Trophoblast cell (in vitro differentiated cells and primary cell): ENCODE measurements around the gene LEO1.
A peak's percentile ranks its signal among the peaks of the same experiment; 100 is the strongest.
"Not testable (repeated sequence)": the region's sequence is repeated elsewhere in the genome, so short reads cannot be mapped to it uniquely, and the experiment has no call there.

ENCODE experiments used
- DNase-seq, 2 donors: peaks; one replicate each; pipeline ENCODE4 v3.0.0-alpha.2; 2016
- H2AFZ ChIP-seq: 2 replicates; pipeline ENCODE4 v1.6.1; 2013; ENCODE audit warnings: low read length, moderate library complexity, mild to moderate bottlenecking; ENCODE audit not compliant: insufficient read depth, poor library complexity
- H2AK5ac ChIP-seq: 2 replicates; pipeline ENCODE4 v1.6.1; 2013; ENCODE audit warnings: mild to moderate bottlenecking, low read length
- H2BK120ac ChIP-seq: 2 replicates; pipeline ENCODE4 v1.6.1; 2013; ENCODE audit warnings: low read length, mild to moderate bottlenecking, moderate library complexity; ENCODE audit not compliant: insufficient read depth, poor library complexity
- H2BK12ac ChIP-seq: 2 replicates; pipeline ENCODE4 v1.6.1; 2013; ENCODE audit warnings: mild to moderate bottlenecking, low read length, moderate library complexity
- H2BK5ac ChIP-seq: 2 replicates; pipeline ENCODE4 v1.6.1; 2013; ENCODE audit warnings: low read length, low read depth, moderate library complexity, mild to moderate bottlenecking; ENCODE audit not compliant: poor library complexity
- H3K14ac ChIP-seq: 2 replicates; pipeline ENCODE4 v1.6.1; 2013; ENCODE audit warnings: mild to moderate bottlenecking, low read length
- H3K18ac ChIP-seq: 2 replicates; pipeline ENCODE4 v1.6.1; 2013; ENCODE audit warnings: mild to moderate bottlenecking, low read length
- H3K23ac ChIP-seq: 2 replicates; pipeline ENCODE4 v1.6.1; 2013; ENCODE audit warnings: low read length
- H3K27ac ChIP-seq: 2 replicates; pipeline ENCODE4 v1.5.1; 2013; ENCODE audit warnings: low read depth, mild to moderate bottlenecking, inconsistent platforms, low read length, moderate library complexity
- H3K27me3 ChIP-seq: 2 replicates; pipeline ENCODE4 v1.6.1; 2013; ENCODE audit warnings: inconsistent platforms, mild to moderate bottlenecking, low read length, moderate library complexity; ENCODE audit not compliant: insufficient read depth
- H3K36me3 ChIP-seq, 2 experiments: 1 replicate in 1 of 2; 2 replicates in 1 of 2; pipeline ENCODE4 v1.6.1; 2013; ENCODE audit warnings: low read length in 2 of 2, mild to moderate bottlenecking in 2 of 2, moderate library complexity in 1 of 2; ENCODE audit not compliant: insufficient read depth in 2 of 2, control insufficient read depth in 1 of 2
- H3K4ac ChIP-seq: 2 replicates; pipeline ENCODE4 v1.6.1; 2013; ENCODE audit warnings: low read depth, mild to moderate bottlenecking, low read length, moderate library complexity
- H3K4me1 ChIP-seq, 2 experiments: 1 replicate in 1 of 2; 2 replicates in 1 of 2; pipeline ENCODE4 v1.6.1; 2013; ENCODE audit warnings: low read length in 2 of 2, mild to moderate bottlenecking in 2 of 2, moderate library complexity in 1 of 2; ENCODE audit not compliant: insufficient read depth in 2 of 2, control insufficient read depth in 1 of 2
- H3K4me2 ChIP-seq: 2 replicates; pipeline ENCODE4 v1.6.1; 2013; ENCODE audit warnings: inconsistent platforms, mild to moderate bottlenecking, low read length, moderate library complexity
- H3K4me3 ChIP-seq: 2 replicates; pipeline ENCODE4 v1.5.1; 2013; ENCODE audit warnings: mild to moderate bottlenecking, low read depth, low read length, inconsistent platforms
- H3K79me1 ChIP-seq: one replicate; pipeline ENCODE4 v1.6.1; 2013; ENCODE audit warnings: low read length
- H3K79me2 ChIP-seq: 2 replicates; pipeline ENCODE4 v1.6.1; 2013; ENCODE audit warnings: low read length, mild to moderate bottlenecking; ENCODE audit not compliant: control insufficient read depth, insufficient read depth, poor library complexity
- H3K9ac ChIP-seq: 2 replicates; pipeline ENCODE4 v1.6.1; 2013; ENCODE audit warnings: mild to moderate bottlenecking, low read length
- H3K9me3 ChIP-seq: 2 replicates; pipeline ENCODE4 v1.6.1; 2013; ENCODE audit warnings: low read depth, mild to moderate bottlenecking, control low read depth, inconsistent platforms, low read length; ENCODE audit not compliant: insufficient read depth
- H4K12ac ChIP-seq: 2 replicates; pipeline ENCODE4 v1.6.1; 2013; ENCODE audit warnings: low read depth, mild to moderate bottlenecking, low read length, moderate library complexity
- H4K8ac ChIP-seq: 2 replicates; pipeline ENCODE4 v1.6.1; 2013; ENCODE audit warnings: low read depth, mild to moderate bottlenecking, low read length, moderate library complexity
- H4K91ac ChIP-seq: one replicate; pipeline ENCODE4 v1.6.1; 2013; ENCODE audit warnings: low read depth, mild to moderate bottlenecking, low read length, moderate library complexity
- WGBS: extraction: QIAGEN DNeasy Blood & Tissue Kit; methylation state at CpG from one replicate; pipeline ENCODE4 v1.1.7; 2013; ENCODE audit warnings: missing lambda C conversion rate; ENCODE audit not compliant: insufficient read length, insufficient coverage; ENCODE audit errors: extremely low coverage; 5-methylcytosine and 5-hydroxymethylcytosine counted together

LEO1 gene

DNA sequence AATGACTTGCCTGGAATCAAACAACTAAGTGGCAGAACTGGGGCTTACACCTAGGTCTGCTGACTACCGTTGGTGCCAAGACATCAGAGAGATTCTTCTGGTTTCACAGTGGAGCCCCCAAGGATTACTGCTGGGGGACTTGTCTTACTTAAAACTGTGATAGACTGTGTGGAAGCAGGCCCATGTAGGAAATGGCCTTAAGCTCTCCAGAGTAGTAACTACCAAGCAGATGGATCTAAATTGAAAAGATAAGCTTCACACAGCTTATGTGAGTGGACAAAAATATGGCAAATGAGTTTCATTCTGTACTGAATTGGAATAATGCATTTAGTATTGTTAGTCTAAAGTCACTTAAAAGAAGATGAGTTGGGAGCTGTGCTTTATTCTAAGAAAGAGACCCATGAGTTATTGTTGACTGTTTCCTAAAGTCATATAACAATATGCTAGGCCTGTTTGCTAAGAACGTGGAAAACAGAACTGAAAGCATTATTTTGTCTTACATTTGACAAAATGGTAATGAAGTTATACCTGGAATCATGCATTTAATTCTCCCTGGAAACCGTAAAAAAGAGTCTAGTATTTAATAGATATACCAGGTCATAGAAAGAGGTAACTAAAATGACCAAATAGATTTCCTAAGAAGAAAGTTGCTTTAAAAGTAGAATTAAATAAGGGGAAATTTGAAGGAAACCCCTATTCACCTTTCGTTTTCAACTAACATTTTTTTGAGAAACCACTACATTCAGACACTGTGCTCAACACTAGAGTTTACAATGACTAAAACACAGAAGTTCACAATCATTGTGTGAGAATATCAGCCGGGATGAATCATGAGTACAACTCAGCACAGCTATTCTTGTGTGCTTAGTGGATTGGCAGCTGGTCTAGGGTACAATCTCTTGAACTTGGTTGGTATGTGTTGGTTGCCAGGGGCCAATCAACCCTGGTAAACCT lies 34.4 kb upstream of the LEO1 start:
- no peak for DNase-seq
- no peaks in the 10 kb centered on the region for H3K79me2 ChIP-seq
- H2BK12ac ChIP-seq: no peak overlapping the region
- H2BK120ac ChIP-seq: no peak overlapping the region
- H2AFZ ChIP-seq: no peak overlapping the region
- WGBS: no CpG with 5 or more reads among the region's 5 CpGs
- H2AK5ac ChIP-seq: no peak overlapping the region
- H3K18ac ChIP-seq: no peak overlapping the region
- no peaks in the 10 kb centered on the region for H3K27me3 ChIP-seq
- H2BK5ac ChIP-seq: no peak overlapping the region
- H4K8ac ChIP-seq: no peak overlapping the region
- H3K27ac ChIP-seq: no peak overlapping the region
- H3K4me2 ChIP-seq: no peak overlapping the region
- no peak overlapping the region for H3K14ac ChIP-seq
- H3K4ac ChIP-seq: no peak overlapping the region
- no peak overlapping the region for H4K12ac ChIP-seq
- H4K91ac ChIP-seq: no peak overlapping the region
- H3K36me3 ChIP-seq: no peaks in the 10 kb centered on the region
- no peak overlapping the region for H3K9ac ChIP-seq
- no peak overlapping the region for H3K23ac ChIP-seq
- no peaks in the 10 kb centered on the region for H3K79me1 ChIP-seq
- H3K9me3 ChIP-seq: no peaks in the 10 kb centered on the region
- H3K4me3 ChIP-seq: no peak overlapping the region
- peaks cover 2% of the 10 kb centered on the region in 2 experiments for H3K4me1 ChIP-seq

DNA sequence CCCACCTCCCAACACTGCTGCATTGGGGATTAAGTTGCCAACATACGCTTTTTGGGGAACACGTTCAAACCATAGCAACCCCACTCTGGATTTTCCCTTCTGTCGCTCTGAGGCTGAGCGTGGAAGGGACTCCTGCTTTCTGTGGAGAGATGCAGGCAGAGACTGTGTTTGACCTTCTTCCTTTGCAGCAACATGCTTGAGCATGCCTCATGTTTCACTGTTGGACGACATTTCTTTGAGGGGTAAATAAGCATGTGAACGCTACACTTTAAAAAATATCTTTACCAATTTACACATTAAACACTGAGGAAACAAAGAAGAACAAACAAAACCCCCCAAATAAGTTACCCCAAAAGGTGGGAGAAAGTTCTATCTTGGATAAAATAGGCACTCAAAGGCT lies 33.2 kb upstream of the LEO1 start:
- no peaks in the 10 kb centered on the region for H3K36me3 ChIP-seq
- no peak overlapping the region for H2AFZ ChIP-seq
- no peak for DNase-seq
- H3K14ac ChIP-seq: no peak overlapping the region
- H2BK5ac ChIP-seq: no peak overlapping the region
- H4K8ac ChIP-seq: no peak overlapping the region
- no peaks in the 10 kb centered on the region for H3K79me1 ChIP-seq
- no peak overlapping the region for H4K12ac ChIP-seq
- H3K9ac ChIP-seq: no peak overlapping the region
- no peak overlapping the region for H2AK5ac ChIP-seq
- H2BK120ac ChIP-seq: no peak overlapping the region
- H3K4me3 ChIP-seq: no peak overlapping the region
- H3K4ac ChIP-seq: no peak overlapping the region
- H3K27me3 ChIP-seq: no peaks in the 10 kb centered on the region
- H3K4me2 ChIP-seq: no peak overlapping the region
- no peaks in the 10 kb centered on the region for H3K9me3 ChIP-seq
- H3K79me2 ChIP-seq: no peaks in the 10 kb centered on the region
- no peak overlapping the region for H4K91ac ChIP-seq
- no peak overlapping the region for H3K23ac ChIP-seq
- H3K18ac ChIP-seq: no peak overlapping the region
- WGBS: no CpG with 5 or more reads among the region's 6 CpGs
- no peak overlapping the region for H3K27ac ChIP-seq
- no peak overlapping the region for H2BK12ac ChIP-seq
- H3K4me1 ChIP-seq: peaks cover 2% of the 10 kb centered on the region in 2 experiments

DNA sequence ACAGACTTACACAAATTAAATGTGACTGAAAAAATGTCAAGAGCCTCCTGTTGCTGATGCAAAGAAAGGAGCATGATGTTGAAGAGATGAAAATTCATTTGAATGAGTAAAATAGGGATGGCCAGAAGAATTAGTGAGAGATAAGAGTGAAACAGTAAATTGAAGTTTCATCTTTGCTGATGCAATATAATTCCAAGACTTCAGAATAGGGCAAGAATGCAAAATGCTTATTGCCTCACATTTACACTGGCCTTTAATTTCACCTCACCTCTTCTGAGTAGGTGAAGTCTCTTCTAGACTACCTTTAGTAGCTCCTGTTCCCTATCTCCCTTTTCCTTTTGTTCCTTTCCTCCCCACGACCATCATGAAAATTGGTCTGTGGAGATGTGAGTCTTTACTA lies 32.1 kb upstream of the LEO1 start:
- Histone ChIP-seq H3K79me1 (no peaks in the 10 kb centered on the region), H4K8ac (no peak overlapping the region), H3K4me1 (peaks cover 2% of the 10 kb centered on the region in 2 experiments), H3K79me2 (no peaks in the 10 kb centered on the region), H2BK5ac (no peak overlapping the region), H2AK5ac (no peak overlapping the region), H3K4me2 (no peak overlapping the region), H3K4ac (no peak overlapping the region), H3K9me3 (no peaks in the 10 kb centered on the region), H3K27ac (no peak overlapping the region), H3K4me3 (no peak overlapping the region), H3K9ac (no peak overlapping the region), H3K27me3 (no peaks in the 10 kb centered on the region), H4K12ac (no peak overlapping the region), H3K36me3 (no peaks in the 10 kb centered on the region), H2BK12ac (no peak overlapping the region), H3K14ac (no peak overlapping the region), H4K91ac (no peak overlapping the region), H3K18ac (no peak overlapping the region), H3K23ac (no peak overlapping the region), H2AFZ (no peak overlapping the region), H2BK120ac (no peak overlapping the region)
- no CpG with 5 or more reads among the region's 1 CpG for WGBS
- peak in 1 of 2 donors; percentile 62 for DNase-seq

DNA sequence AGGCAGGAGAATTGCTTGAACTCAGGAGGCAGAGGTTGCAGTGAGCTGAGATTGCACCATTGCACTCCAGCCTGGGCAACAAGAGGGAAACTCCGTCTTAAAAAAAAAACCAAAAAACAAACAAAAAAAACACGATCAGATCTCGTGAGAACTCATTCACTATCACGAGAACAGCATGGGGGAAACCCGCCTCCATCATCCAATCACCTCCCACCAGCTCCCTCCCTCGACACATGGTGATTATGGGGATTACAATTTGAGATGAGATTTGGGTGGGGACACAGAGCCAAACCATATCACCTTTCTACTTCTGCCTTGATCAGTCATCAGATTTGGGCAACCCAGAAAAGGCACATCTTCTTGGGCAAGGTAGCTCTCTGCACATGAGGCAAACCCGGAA lies 31.5 kb upstream of the LEO1 start:
- H3K4ac ChIP-seq, H2AK5ac ChIP-seq, H3K4me3 ChIP-seq, H3K36me3 ChIP-seq, H3K4me2 ChIP-seq, H3K79me2 ChIP-seq, H4K8ac ChIP-seq, H3K4me1 ChIP-seq, H3K14ac ChIP-seq, H4K12ac ChIP-seq, H2AFZ ChIP-seq, H2BK5ac ChIP-seq, H2BK120ac ChIP-seq, H3K79me1 ChIP-seq, H3K27me3 ChIP-seq, H3K9me3 ChIP-seq, DNase-seq, H3K18ac ChIP-seq, H3K27ac ChIP-seq, H2BK12ac ChIP-seq, H4K91ac ChIP-seq: not testable (repeated sequence)
- Histone ChIP-seq H3K9ac (peak overlapping the region; percentile 40), H3K23ac (peak overlapping the region; percentile 95)
- no CpG with 5 or more reads among the region's 7 CpGs for WGBS
